Ascending aorta (tissue), 2 donors: ENCODE data around the gene LRRC74B. TPM values are rescaled to one million over a fixed set of nuclear protein-coding genes. Genes with fewer than 3 reads are reported as not detected.
"Not testable (repeated sequence)": the region's sequence is repeated elsewhere in the genome, so short reads cannot be mapped to it uniquely, and the experiment has no call there.

ENCODE experiments used
- DNase-seq, 2 donors: peaks; one replicate each; pipeline ENCODE4 v3.0.0-alpha.2; 2019; ENCODE audit warnings: low spot score in 2 of 2
- H3K27ac ChIP-seq, 2 donors: fragments of 200-600 bp; sonication (generic); one replicate each; pipeline ENCODE4 v1.5.1; 2016 to 2017; ENCODE audit warnings: mild to moderate bottlenecking in 1 of 2
- H3K27me3 ChIP-seq: fragments of 200-600 bp; sonication (generic); one replicate; pipeline ENCODE4 v1.5.1; 2017
- H3K36me3 ChIP-seq, 2 donors: fragments of 200-600 bp; sonication (generic); one replicate each; pipeline ENCODE4 v1.5.1; 2016
- H3K4me1 ChIP-seq, 2 donors: fragments of 200-600 bp; sonication (generic); one replicate each; pipeline ENCODE4 v1.5.1; 2016 to 2017; ENCODE audit warnings: mild to moderate bottlenecking in 1 of 2
- H3K4me3 ChIP-seq, 2 donors: fragments of 200-600 bp; sonication (generic); one replicate each; pipeline ENCODE4 v1.5.1; 2016 to 2017; ENCODE audit warnings: mild to moderate bottlenecking in 1 of 2
- H3K9me3 ChIP-seq, 2 donors: fragments of 200-600 bp; sonication (generic); one replicate each; pipeline ENCODE4 v1.5.1; 2016
- intact Hi-C: fragments of 100-400 bp; cut with DNase I; formaldehyde crosslinking; loops from one replicate; pipeline ENCODE4 v1.15.1; 2023
- total RNA-seq: library from RNA; depleted of rRNA; stranded (reverse); fragments of >200 nt; gene quantifications from one replicate; pipeline ENCODE4 v1.1.0, GENCODE V29; 2016
- TF ChIP-seq, protein P1 (sequence below), 3 experiments: fragments of 200-600 bp in 2 of 3; fragments of 450-650 bp in 1 of 3; sonication (generic) in 2 of 3; IDR thresholded peaks; one replicate each; pipeline ENCODE4 v1.5.1; 2016 to 2019; ENCODE audit warnings: antibody characterized with exemption in 3 of 3, mild to moderate bottlenecking in 1 of 3, moderate library complexity in 1 of 3

LRRC74B gene
- total RNA-seq, 1 donor from 2014 or later = 2.6 TPM

DNA sequence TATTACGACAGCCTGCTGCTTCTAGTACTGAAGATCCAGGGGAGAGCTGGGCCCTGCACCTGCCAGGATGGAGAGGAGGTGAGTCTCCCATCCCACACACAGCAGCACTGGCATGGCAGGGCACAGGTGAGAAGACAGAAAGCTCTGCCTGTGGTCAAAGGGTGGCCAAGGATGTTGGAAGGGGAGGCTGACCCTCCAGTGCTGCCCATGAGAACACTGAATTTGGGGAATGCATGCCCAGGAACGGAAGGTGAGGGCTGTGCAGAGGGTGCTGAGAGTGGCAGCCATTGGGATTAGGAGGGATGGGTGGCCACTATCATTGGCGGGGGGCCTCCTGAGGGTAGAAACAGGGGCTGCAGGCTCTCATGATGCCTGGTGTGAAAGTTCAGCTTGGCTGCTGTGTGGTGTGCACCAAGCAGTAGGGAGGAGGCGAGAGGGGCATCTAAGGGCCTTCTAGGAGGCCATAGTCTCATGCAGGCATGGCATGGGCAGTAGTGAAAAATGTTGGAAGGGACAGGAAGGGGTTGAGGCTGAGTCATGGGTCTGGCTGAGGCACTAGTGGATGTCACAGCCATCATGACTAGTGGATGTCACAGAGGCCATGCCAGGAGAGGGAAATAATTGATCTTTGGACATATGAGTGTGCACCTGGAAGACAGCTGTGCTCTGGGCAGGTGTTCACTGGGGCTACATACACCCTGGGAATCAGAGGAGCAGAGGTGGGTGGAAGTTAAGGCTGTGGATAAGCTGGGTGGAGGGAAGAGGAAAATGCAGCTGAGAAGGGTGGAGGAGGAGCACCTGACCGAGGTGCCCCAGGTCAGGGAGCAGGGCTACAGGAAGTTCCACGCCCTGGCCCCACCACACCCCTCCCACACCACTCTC lies 2.5 kb upstream of the LRRC74B start:
- Histone ChIP-seq H3K27me3 (no peaks in the 10 kb centered on the region), H3K9me3 (no peaks in the 10 kb centered on the region), H3K27ac (no peak overlapping the region), H3K4me3 (no peak overlapping the region), H3K4me1 (peaks cover 7 to 15% of the 10 kb centered on the region in 2 donors), H3K36me3 (no peaks in the 10 kb centered on the region)
- intact Hi-C loops = loop anchor here (10.0 kb wide), 1 partner anchor 622 kb away; the partner anchor contains the start of gene PPIL2
- no peak for DNase-seq
- TF ChIP-seq, protein P1, sequence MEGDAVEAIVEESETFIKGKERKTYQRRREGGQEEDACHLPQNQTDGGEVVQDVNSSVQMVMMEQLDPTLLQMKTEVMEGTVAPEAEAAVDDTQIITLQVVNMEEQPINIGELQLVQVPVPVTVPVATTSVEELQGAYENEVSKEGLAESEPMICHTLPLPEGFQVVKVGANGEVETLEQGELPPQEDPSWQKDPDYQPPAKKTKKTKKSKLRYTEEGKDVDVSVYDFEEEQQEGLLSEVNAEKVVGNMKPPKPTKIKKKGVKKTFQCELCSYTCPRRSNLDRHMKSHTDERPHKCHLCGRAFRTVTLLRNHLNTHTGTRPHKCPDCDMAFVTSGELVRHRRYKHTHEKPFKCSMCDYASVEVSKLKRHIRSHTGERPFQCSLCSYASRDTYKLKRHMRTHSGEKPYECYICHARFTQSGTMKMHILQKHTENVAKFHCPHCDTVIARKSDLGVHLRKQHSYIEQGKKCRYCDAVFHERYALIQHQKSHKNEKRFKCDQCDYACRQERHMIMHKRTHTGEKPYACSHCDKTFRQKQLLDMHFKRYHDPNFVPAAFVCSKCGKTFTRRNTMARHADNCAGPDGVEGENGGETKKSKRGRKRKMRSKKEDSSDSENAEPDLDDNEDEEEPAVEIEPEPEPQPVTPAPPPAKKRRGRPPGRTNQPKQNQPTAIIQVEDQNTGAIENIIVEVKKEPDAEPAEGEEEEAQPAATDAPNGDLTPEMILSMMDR (IDR thresholded peaks at IDR 0.05) = no peak

DNA sequence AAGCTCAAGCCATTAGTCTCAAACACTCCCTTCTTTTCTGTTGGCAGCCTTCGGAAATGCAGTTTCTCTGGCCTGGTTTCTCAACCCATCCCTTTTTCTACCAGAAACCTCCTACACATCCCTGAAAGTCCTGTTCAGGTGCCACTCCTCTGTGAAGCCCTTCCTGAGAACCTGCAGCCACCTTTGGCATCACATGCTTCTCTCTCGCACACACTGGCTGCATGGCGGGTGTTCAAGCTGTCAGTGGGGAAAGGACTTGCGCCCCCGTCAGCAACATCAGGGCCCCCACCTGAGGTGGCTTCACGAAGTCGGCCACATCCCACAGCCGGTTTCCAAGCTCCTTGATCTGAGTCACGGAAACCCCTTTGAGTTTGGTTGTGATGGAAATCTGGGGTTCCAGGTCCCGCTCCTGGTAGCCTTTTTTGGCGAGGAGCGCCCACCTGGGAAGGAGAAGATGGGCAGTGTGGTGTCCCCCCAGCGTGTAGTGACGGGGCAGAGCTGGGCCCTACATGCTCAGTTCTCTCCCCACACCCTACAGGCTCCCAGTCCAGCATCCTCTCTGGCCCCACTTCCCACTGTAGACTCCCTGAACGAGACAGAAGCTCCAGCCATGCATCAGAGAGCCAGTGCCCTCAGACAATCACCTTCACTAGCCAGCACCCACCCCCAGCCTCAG lies 1.7 kb upstream of the LRRC74B start:
- TF ChIP-seq, protein P1 (IDR thresholded peaks at IDR 0.05) = no peak
- Histone ChIP-seq H3K27me3 (no peaks in the 10 kb centered on the region), H3K36me3 (no peaks in the 10 kb centered on the region), H3K4me3 (peak overlapping the region in 1 of 2 donors; percentile 41), H3K4me1 (peaks cover 7 to 15% of the 10 kb centered on the region in 2 donors), H3K9me3 (no peaks in the 10 kb centered on the region), H3K27ac (no peak overlapping the region)
- no peak for DNase-seq
- intact Hi-C loops = loop anchor here (2.0 to 10.0 kb wide), 2 partner anchors 41 to 621 kb away; partner anchors contain the start of genes PPIL2 and THAP7

DNA sequence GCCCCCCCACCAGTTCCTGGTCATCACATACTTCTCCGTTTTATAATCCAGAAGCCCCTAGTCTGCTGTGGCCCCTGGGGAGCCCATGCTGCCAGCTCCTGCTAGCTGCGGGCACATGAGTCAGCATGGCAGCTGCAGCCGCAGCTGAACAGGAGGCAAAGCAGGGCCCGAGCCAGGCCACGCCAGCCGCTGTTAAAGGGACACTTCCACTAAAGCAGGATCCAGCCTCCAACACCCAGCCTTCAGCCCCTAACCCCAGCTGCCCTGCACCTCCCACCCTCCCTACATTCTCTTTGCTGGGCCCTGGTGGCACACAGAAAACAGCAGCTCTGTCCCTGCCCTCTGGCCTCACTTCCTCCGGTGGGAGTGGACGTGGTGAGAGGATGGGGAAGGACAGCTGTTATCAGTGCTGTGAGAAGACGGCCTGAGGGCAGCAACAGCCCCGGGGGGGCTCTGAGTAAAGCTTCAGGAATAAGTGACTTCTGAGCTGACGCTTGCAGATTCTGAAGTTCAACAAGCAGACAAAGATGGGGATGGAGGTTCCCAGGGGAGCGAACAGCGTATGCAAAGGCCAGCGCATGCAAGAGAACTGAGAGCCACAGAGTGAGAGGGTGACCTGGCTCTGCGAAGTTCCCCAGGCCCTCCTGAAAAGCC lies 688 bp upstream of the LRRC74B start:
- no peaks in the 10 kb centered on the region for H3K27me3 ChIP-seq
- peak in 1 of 2 donors; percentile 72 for DNase-seq
- H3K36me3 ChIP-seq = no peaks in the 10 kb centered on the region
- H3K9me3 ChIP-seq = no peaks in the 10 kb centered on the region
- intact Hi-C loops = loop anchor here (2.0 to 10.0 kb wide), 2 partner anchors 42 to 620 kb away; partner anchors contain the start of genes PPIL2 and THAP7
- TF ChIP-seq, protein P1 (IDR thresholded peaks at IDR 0.05) = no peak
- H3K4me3 ChIP-seq = peak overlapping the region; percentile 37 to 41
- peaks cover 7 to 15% of the 10 kb centered on the region in 2 donors for H3K4me1 ChIP-seq
- no peak overlapping the region for H3K27ac ChIP-seq

DNA sequence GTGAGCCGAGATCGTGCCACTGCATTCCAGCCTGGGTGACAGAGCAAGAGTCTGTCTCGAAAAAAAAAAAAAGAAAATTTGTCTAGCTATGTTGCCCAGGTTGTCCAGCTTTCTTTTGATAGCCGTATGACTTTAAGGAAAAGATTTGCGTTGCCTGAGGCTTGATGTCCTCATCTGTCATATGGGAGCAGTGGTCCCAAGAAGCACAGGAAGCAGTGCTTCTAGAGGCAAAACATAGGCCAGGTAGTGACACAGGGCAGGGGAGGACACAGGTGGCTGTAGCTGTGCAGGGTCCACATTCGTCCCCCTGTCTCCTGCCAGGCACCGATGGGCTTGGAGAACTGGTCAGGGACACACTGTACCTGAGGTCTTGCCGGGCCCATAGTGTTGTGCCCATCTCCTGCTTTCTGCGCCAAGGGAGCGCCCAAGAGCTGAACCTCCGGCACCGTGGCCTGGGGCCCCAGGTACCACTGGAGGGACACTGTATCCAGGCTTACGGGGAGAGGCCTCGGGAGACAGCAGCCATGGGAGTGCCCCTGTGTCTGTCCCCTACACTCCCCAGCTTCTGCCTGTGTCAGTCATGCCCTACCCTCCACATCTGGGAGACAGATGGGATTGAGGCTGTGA lies 1.4 kb downstream of the LRRC74B start:
- DNase-seq = no peak
- H3K4me1 ChIP-seq = peaks cover 7 to 15% of the 10 kb centered on the region in 2 donors
- intact Hi-C loops = loop anchor here (10.0 kb wide), 1 partner anchor 618 kb away; the partner anchor contains the start of gene PPIL2
- no peaks in the 10 kb centered on the region for H3K36me3 ChIP-seq
- no peaks in the 10 kb centered on the region for H3K9me3 ChIP-seq
- TF ChIP-seq, protein P1 (IDR thresholded peaks at IDR 0.05) = no peak
- H3K27me3 ChIP-seq = no peaks in the 10 kb centered on the region
- no peak overlapping the region for H3K27ac ChIP-seq
- no peak overlapping the region for H3K4me3 ChIP-seq

DNA sequence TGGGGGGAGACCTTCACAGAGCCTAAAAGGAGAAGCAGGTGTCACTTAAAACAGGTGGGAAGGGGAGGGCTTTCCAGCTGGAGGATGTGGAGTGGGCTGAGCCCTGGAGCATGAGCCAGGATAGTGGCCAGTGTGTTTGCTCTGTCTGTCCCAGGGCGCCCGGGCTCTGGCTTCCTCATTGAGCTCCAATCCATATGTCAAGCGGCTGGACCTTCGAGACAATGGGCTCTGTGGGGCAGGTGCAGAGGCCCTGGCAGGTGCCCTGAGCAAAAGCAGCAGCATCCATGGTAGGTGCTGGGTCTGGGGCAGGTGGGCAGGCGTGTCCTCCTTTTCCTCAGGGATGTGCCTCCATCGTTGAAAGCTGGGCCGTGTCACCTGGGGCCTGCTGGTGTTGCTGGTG lies 2.0 kb downstream of the LRRC74B start:
- H3K9me3 ChIP-seq = no peaks in the 10 kb centered on the region
- H3K27me3 ChIP-seq = no peaks in the 10 kb centered on the region
- no peak overlapping the region for H3K27ac ChIP-seq
- peaks cover 7 to 15% of the 10 kb centered on the region in 2 donors for H3K4me1 ChIP-seq
- TF ChIP-seq, protein P1 (IDR thresholded peaks at IDR 0.05) = no peak
- no peak overlapping the region for H3K4me3 ChIP-seq
- H3K36me3 ChIP-seq = no peaks in the 10 kb centered on the region
- no peak for DNase-seq
- intact Hi-C loops = loop anchor here (10.0 kb wide), 1 partner anchor 617 kb away; the partner anchor contains the start of gene PPIL2

DNA sequence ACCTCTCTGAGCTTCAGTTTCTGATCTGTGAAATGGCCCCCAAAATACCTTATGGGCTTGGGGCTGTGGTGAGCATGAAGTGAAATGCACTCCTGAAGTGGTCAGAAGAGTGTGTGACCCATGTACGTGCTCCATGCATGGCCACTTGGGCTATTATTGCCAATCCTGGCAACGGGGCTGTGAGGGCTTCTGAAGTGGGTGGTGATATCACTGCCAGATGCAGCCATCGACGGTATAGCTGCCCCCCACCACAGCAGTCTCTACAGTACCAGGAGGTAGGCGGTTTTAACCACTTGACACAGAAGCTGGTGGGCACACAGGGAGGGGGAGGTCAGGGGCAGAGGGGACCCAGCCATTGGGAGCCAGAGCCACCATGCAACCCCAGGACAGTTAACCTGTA lies 2.7 kb downstream of the LRRC74B start:
- peaks cover 7 to 15% of the 10 kb centered on the region in 2 donors for H3K4me1 ChIP-seq
- not testable (repeated sequence) for H3K27ac ChIP-seq, H3K4me3 ChIP-seq, H3K9me3 ChIP-seq, DNase-seq, H3K36me3 ChIP-seq, H3K27me3 ChIP-seq
- intact Hi-C loops = loop anchor here (10.0 kb wide), 1 partner anchor 616 kb away; the partner anchor contains the start of gene PPIL2

DNA sequence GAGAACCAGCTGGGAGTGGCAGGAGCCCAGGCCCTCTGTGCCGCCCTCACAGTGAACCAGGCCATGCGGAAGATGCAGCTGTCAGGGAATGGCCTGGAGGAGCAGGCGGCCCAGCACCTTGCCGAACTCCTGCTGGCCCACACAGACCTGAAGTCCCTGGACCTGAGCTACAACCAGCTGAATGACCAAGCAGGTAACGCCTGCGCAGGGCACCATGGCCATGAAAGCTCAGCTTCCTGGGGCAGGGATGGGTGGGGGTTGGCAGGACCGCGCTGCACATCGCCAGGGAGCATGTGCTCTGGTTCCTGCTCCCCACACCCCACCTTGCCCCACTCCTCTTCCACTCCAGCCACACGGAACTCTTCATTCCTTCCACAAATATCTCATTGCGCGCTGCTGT lies 3.2 kb downstream of the LRRC74B start:
- H3K4me1 ChIP-seq = peaks cover 7 to 15% of the 10 kb centered on the region in 2 donors
- not testable (repeated sequence) for H3K36me3 ChIP-seq, H3K27me3 ChIP-seq, H3K4me3 ChIP-seq, H3K27ac ChIP-seq, DNase-seq, H3K9me3 ChIP-seq
- intact Hi-C loops = loop anchor here (10.0 kb wide), 1 partner anchor 616 kb away; the partner anchor contains the start of gene PPIL2
